GM10248 (cell line): ENCODE data around the gene STX16.

Experiments used
- CTCF ChIA-PET: fragments of 300-600 bp; sonication (Branson Sonifier 250); formaldehyde crosslinking; extraction: SDS; loops from one replicate; lab custom pipeline; 2021; ENCODE audit warnings: antibody characterized with exemption; lab: Yijun Ruan, JAX
- POLR2A ChIA-PET: fragments of 350-650 bp; sonication (Branson Sonifier 250); formaldehyde crosslinking; extraction: SDS; loops from one replicate; lab custom pipeline; 2020; ENCODE audit warnings: antibody characterized with exemption; lab: Yijun Ruan, JAX
- DNase-seq: peaks from one replicate; pipeline ENCODE4 v3.0.0; 2012; ENCODE audit errors: extremely low spot score
- TF ChIP-seq, protein P1 (sequence below): IDR thresholded peaks from 2 replicates; pipeline ENCODE4 v1.5.1; 2012; ENCODE audit warnings: mild to moderate bottlenecking, low read depth; ENCODE audit errors: extremely low read depth, missing control alignments, control extremely low read depth

The STX16 gene

DNA sequence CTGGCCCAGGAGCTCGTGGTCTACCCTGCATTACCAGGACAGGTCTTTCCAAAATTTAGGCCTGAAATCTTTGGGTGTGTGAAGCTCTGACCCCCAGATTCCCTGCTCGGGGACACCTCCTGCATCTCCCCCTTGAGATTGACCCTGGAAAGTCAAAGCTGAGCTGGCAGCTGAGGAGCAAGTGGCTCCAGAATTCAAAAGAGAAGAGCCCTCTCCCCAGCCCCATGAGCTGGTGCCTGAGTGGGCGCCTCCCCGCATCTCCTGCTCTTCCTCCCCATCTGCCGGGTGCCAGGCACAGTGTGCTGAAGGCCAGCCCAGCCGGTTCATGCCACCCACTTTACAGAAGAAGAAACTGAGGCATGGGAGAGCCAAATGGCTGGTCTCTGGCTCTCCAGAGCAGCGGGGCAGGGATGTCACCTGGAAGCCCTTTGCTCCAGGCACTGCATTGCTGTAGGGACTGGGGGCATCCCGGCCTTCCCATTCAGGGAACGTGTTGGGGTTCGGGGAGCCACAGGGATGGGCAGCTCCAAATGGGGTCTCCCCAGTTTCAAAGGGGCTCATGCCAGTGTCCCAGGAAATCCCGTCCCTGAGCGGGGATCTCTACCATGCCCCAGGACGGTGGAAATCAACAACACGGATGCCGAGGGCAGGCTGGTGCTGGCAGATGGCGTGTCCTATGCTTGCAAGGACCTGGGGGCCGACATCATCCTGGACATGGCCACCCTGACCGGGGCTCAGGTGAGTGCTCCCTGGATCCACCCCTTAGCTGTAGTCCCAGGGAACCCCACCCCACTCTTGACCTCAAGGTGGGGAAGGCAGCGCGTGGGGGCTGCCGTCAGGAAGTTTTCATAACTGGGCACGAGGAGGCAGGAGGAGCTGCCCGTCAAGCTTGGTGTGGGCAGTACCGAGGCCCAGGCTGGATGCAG is 62.0 kb downstream of the STX16 start:
- ChIA-PET CTCF (no interaction called here), POLR2A (no interaction called here)
- TF ChIP-seq, protein P1, sequence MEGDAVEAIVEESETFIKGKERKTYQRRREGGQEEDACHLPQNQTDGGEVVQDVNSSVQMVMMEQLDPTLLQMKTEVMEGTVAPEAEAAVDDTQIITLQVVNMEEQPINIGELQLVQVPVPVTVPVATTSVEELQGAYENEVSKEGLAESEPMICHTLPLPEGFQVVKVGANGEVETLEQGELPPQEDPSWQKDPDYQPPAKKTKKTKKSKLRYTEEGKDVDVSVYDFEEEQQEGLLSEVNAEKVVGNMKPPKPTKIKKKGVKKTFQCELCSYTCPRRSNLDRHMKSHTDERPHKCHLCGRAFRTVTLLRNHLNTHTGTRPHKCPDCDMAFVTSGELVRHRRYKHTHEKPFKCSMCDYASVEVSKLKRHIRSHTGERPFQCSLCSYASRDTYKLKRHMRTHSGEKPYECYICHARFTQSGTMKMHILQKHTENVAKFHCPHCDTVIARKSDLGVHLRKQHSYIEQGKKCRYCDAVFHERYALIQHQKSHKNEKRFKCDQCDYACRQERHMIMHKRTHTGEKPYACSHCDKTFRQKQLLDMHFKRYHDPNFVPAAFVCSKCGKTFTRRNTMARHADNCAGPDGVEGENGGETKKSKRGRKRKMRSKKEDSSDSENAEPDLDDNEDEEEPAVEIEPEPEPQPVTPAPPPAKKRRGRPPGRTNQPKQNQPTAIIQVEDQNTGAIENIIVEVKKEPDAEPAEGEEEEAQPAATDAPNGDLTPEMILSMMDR: no peak
- no peak for DNase-seq

- CTCF ChIA-PET: no interaction called here
- TF ChIP-seq, protein P1: no peak
- peak; percentile 7 for DNase-seq
- POLR2A ChIA-PET: no interaction called here
Measured at GRCh38 chr20:58713801-58714339, 62.8 kb downstream of the STX16 start.

- CTCF ChIA-PET: no interaction called here
- TF ChIP-seq, protein P1: no peak
- POLR2A ChIA-PET: no interaction called here
- peak; percentile 16 for DNase-seq
Measured at GRCh38 chr20:58714340-58714922, 63.3 kb downstream of the STX16 start.

- TF ChIP-seq, protein P1: no peak
- CTCF ChIA-PET: no interaction called here
- POLR2A ChIA-PET: no interaction called here
- no peak for DNase-seq
Measured at GRCh38 chr20:58714923-58715351, 63.9 kb downstream of the STX16 start.

DNA sequence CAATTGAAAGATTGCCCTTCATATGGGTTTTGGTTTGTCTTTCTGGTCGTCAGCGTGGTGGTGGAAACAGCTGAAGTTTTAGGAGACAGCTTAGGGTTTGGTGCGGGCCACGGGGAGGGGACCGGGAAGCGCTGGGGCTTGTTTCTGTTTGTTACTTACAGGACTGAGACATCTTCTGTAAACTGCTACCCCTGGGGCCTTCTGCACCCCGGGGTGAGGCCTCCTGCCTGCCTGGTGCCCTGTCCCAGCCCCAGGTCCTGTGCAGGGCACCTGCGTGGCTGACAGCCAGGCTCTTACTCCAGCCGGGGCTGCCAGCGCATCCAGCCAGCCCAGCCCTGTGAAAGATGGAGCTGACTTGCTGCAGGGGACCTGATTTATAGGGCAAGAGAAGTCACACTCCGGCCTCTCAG is 64.3 kb downstream of the STX16 start:
- CTCF ChIA-PET: no interaction called here
- peak; percentile 8 for DNase-seq
- TF ChIP-seq, protein P1: no peak
- POLR2A ChIA-PET: no interaction called here

- DNase-seq: peak; percentile 15
- TF ChIP-seq, protein P1: no peak
- ChIA-PET CTCF (no interaction called here), POLR2A (no interaction called here)
Measured at GRCh38 chr20:58715801-58716475, 64.9 kb downstream of the STX16 start.
